ENCODE results near the gene PACSIN3. TPM values are rescaled to one million over a fixed set of nuclear protein-coding genes. Genes with fewer than 3 reads are reported as not detected.

The PACSIN3 gene
- total RNA-seq, 4 donors from 2014 or later, result 28.1 to 80.3 (median 47.1) TPM

DNA sequence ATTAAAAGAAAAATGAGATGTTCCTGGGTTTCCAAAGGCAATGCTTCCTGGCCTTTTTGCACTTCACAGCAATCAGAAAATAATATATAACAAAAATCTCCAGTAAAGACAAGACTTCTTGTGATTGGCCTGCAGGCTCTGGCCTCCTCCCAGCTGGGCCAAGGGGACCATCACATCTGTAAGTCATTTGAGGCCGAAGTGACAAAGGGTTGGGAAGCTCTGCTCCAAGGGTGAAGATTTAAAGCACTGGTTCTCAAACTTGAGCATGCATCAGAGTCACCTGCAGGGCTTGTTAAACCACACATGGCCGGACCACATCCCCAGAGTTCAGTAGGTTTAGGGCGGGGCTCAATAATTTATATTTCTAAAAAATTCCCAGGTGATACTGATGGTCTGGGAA, 41.7 kb downstream of the PACSIN3 start:
- DNase-seq, result no peak
- no peaks in the 10 kb centered on the region for H3K4me1 ChIP-seq
- H3K4me3 ChIP-seq, result no peak overlapping the region
- intact Hi-C loops (cut with DNase I; ENCODE audit: low total_unique reads), result no loop called here
- no peaks in the 10 kb centered on the region for H3K9me3 ChIP-seq
- TF ChIP-seq, protein P1, sequence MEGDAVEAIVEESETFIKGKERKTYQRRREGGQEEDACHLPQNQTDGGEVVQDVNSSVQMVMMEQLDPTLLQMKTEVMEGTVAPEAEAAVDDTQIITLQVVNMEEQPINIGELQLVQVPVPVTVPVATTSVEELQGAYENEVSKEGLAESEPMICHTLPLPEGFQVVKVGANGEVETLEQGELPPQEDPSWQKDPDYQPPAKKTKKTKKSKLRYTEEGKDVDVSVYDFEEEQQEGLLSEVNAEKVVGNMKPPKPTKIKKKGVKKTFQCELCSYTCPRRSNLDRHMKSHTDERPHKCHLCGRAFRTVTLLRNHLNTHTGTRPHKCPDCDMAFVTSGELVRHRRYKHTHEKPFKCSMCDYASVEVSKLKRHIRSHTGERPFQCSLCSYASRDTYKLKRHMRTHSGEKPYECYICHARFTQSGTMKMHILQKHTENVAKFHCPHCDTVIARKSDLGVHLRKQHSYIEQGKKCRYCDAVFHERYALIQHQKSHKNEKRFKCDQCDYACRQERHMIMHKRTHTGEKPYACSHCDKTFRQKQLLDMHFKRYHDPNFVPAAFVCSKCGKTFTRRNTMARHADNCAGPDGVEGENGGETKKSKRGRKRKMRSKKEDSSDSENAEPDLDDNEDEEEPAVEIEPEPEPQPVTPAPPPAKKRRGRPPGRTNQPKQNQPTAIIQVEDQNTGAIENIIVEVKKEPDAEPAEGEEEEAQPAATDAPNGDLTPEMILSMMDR (IDR thresholded peaks at IDR 0.05), result no peak
- TF ChIP-seq POLR2A (IDR thresholded peaks at IDR 0.05), result no peak
- H3K27ac ChIP-seq, result no peak overlapping the region
- no peaks in the 10 kb centered on the region for H3K27me3 ChIP-seq
- no peaks in the 10 kb centered on the region for H3K36me3 ChIP-seq

DNA sequence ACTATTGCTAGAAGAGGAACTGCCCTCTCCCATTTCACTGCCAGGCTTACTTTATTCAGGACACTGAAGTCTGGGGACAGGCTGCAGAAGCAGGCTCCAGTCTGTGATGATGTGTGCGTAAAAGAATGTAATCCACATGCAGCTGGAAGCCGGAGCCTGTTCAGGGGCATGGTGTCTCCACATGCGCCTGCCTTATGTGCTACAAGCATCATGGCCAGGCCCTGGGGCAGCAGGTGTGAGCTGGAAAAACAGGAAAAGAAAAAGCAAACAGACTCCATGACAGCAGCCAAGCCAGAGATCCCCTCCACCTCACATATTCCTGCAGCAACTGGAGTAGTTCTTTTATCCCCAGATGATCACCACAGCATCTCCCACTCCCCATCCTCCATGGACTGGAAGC, 42.9 kb downstream of the PACSIN3 start:
- intact Hi-C loops (cut with DNase I; ENCODE audit: low total_unique reads), result no loop called here
- no peak for DNase-seq
- TF ChIP-seq, protein P1 (IDR thresholded peaks at IDR 0.05), result no peak
- no peak for TF ChIP-seq POLR2A (IDR thresholded peaks at IDR 0.05)
- H3K36me3 ChIP-seq, result no peaks in the 10 kb centered on the region
- no peaks in the 10 kb centered on the region for H3K9me3 ChIP-seq
- no peak overlapping the region for H3K4me3 ChIP-seq
- H3K27ac ChIP-seq, result no peak overlapping the region
- no peaks in the 10 kb centered on the region for H3K4me1 ChIP-seq
- no peaks in the 10 kb centered on the region for H3K27me3 ChIP-seq

DNA sequence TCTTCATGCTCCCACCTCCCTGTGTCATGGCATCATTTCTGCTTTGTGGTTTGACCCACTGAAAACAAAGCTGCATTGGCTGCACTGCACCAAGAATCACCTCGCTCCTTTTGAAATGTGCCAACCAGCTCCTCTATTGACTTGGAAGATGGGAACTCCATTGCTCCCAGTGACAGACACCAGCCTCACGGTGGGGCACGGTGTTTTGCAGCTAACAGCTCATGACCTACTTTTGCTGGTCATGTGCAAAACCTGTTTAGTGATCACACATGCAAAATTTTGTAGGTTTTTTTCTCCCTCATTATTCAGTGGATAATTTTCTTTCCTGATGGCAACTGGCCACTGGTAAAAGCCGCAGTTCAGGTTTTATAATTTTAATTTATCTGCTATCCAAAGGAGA, 46.4 kb downstream of the PACSIN3 start:
- DNase-seq, result no peak
- Histone ChIP-seq H3K4me3 (no peak overlapping the region), H3K36me3 (no peaks in the 10 kb centered on the region), H3K4me1 (no peaks in the 10 kb centered on the region), H3K9me3 (no peaks in the 10 kb centered on the region), H3K27me3 (no peaks in the 10 kb centered on the region), H3K27ac (no peak overlapping the region)
- intact Hi-C loops (cut with DNase I; ENCODE audit: low total_unique reads), result no loop called here
- TF ChIP-seq POLR2A (IDR thresholded peaks at IDR 0.05), result no peak
- TF ChIP-seq, protein P1 (IDR thresholded peaks at IDR 0.05), result no peak

DNA sequence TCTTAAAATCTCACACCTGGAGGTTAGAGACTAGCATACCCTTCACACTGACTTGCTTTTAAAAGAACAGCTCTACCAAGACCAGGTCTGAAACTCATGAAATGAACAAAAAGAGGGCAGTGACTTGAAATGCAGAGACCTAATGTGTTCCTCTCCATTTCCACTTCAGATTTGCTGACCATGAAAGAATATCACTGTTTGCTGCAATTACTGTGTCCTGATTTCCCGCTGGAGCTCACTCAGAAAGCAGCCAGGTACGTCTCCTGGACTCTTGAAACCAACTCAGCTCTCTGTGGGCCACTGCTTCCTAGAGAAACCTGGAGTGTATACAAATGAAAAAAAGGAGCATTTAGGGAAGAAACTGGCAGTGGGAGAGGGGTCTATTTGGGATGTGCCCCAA, 48.8 kb downstream of the PACSIN3 start:
- intact Hi-C loops (cut with DNase I; ENCODE audit: low total_unique reads), result no loop called here
- no peak overlapping the region for H3K4me3 ChIP-seq
- no peak overlapping the region for H3K27ac ChIP-seq
- H3K27me3 ChIP-seq, result no peaks in the 10 kb centered on the region
- no peak for DNase-seq
- H3K4me1 ChIP-seq, result no peaks in the 10 kb centered on the region
- no peaks in the 10 kb centered on the region for H3K36me3 ChIP-seq
- TF ChIP-seq POLR2A (IDR thresholded peaks at IDR 0.05), result no peak
- no peaks in the 10 kb centered on the region for H3K9me3 ChIP-seq

DNA sequence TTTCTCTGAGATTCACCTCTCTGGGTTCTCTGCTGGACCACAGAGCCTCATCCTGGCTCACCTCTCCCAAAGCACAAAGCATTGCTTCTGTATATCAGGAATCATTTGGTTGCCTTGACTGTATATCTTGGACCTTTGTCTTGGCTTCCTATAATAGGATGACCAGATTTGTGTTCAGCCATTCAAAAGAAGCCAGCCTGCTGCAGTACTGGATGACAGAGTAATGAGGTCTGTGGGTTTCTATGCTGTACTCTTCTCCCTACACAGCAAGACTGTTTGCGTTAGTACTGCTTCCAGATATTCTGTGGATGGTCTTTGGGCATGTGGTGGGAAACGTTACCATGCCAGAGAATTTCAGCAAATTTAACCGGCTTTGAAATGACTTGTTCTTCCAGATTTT, 49.3 kb downstream of the PACSIN3 start:
- TF ChIP-seq POLR2A (IDR thresholded peaks at IDR 0.05), result no peak
- TF ChIP-seq, protein P1 (IDR thresholded peaks at IDR 0.05), result no peak
- intact Hi-C loops (cut with DNase I; ENCODE audit: low total_unique reads), result no loop called here
- Histone ChIP-seq H3K36me3 (no peaks in the 10 kb centered on the region), H3K4me1 (no peaks in the 10 kb centered on the region), H3K27ac (no peak overlapping the region), H3K9me3 (no peaks in the 10 kb centered on the region), H3K27me3 (no peaks in the 10 kb centered on the region), H3K4me3 (no peak overlapping the region)
- no peak for DNase-seq

DNA sequence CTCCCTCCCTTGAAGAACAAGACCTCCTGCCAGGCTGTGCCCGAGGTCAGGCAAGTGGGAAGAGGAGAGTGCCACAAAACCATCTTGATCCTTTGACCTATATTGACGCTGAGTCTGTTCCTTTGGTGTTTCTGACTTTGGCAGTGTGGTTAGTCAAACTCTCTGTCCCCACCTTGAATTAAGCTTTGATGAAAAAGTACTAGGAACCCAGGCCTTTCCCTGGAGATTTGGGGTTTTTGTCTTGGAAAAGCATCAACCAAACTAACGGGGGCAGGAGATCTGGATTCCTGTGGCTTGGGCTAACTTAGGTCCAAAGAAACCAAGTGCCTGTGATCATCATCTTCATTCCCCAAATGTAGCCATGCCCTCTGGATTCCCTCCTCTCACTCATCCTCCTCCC, 49.9 kb downstream of the PACSIN3 start:
- no peaks in the 10 kb centered on the region for H3K9me3 ChIP-seq
- H3K27ac ChIP-seq, result no peak overlapping the region
- no peak for TF ChIP-seq POLR2A (IDR thresholded peaks at IDR 0.05)
- TF ChIP-seq, protein P1 (IDR thresholded peaks at IDR 0.05), result no peak
- no peak for DNase-seq
- no peaks in the 10 kb centered on the region for H3K4me1 ChIP-seq
- H3K4me3 ChIP-seq, result no peak overlapping the region
- no peaks in the 10 kb centered on the region for H3K27me3 ChIP-seq
- no peaks in the 10 kb centered on the region for H3K36me3 ChIP-seq
- intact Hi-C loops (cut with DNase I; ENCODE audit: low total_unique reads), result no loop called here

All from uterus (tissue), 4 donors.